Ovary (tissue), 3 donors: ENCODE results near the gene ATG14.

ENCODE experiments used
- POLR2A ChIP-seq: fragments of 450-650 bp; IDR thresholded peaks from one replicate; pipeline ENCODE4 v1.6.1; 2017; ENCODE audit warnings: antibody characterized with exemption, mild to moderate bottlenecking, moderate library complexity
- TF ChIP-seq, protein P1 (sequence below), 3 donors: fragments of 450-650 bp in 2 of 3; fragments of 200-600 bp in 1 of 3; IDR thresholded peaks; one replicate each; pipeline versions ENCODE4 v1.5.1 to v1.8.0; 2016 to 2022; ENCODE audit warnings: antibody characterized with exemption in 3 of 3, mild to moderate bottlenecking in 1 of 3
- donor health status: DM: no; HTN: no; CAD: no.

- TF ChIP-seq, protein P1, sequence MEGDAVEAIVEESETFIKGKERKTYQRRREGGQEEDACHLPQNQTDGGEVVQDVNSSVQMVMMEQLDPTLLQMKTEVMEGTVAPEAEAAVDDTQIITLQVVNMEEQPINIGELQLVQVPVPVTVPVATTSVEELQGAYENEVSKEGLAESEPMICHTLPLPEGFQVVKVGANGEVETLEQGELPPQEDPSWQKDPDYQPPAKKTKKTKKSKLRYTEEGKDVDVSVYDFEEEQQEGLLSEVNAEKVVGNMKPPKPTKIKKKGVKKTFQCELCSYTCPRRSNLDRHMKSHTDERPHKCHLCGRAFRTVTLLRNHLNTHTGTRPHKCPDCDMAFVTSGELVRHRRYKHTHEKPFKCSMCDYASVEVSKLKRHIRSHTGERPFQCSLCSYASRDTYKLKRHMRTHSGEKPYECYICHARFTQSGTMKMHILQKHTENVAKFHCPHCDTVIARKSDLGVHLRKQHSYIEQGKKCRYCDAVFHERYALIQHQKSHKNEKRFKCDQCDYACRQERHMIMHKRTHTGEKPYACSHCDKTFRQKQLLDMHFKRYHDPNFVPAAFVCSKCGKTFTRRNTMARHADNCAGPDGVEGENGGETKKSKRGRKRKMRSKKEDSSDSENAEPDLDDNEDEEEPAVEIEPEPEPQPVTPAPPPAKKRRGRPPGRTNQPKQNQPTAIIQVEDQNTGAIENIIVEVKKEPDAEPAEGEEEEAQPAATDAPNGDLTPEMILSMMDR (IDR thresholded peaks at IDR 0.05): no peak
- TF ChIP-seq POLR2A: no peak
Measured at GRCh38 chr14:55384536-55384935, 27.1 kb downstream of the ATG14 start.
